Measurements from ENCODE around the gene FRYL.
"Not testable (repeated sequence)": the region's sequence is repeated elsewhere in the genome, so short reads cannot be mapped to it uniquely, and the experiment has no call there.

The FRYL gene

GRCh38 chr4:48483006-48483776 lies 296.9 kb downstream of the FRYL start, which contains the start of gene SLC10A4:
TSS of gene SLC10A4 (plus strand) at chr4:48483343. CDS start at chr4:48483562, 219 bp downstream.
- peak; percentile 47 for DNase-seq

- no peak for DNase-seq
These were observed 298.5 kb downstream of the FRYL start for GRCh38 chr4:48481581-48481980.

- no peak for DNase-seq
These were observed 301.8 kb downstream of the FRYL start for GRCh38 chr4:48478273-48478672.

- no peak for DNase-seq
These were observed 304.3 kb downstream of the FRYL start for GRCh38 chr4:48475770-48476169.

GRCh38 chr4:48472794-48473193 lies 307.3 kb downstream of the FRYL start:
- DNase-seq = peak; percentile 30

- no peak for DNase-seq
These were observed 309.5 kb downstream of the FRYL start for GRCh38 chr4:48470570-48470969.

- DNase-seq = no peak
These were observed 309.9 kb downstream of the FRYL start for GRCh38 chr4:48470137-48470536.

GRCh38 chr4:48467891-48468290 lies 312.2 kb downstream of the FRYL start:
- no peak for DNase-seq

- no peak for DNase-seq
These were observed 312.6 kb downstream of the FRYL start for GRCh38 chr4:48467442-48467841.

- no peak for DNase-seq
These were observed 317.7 kb downstream of the FRYL start for GRCh38 chr4:48462363-48462762.

- no peak for DNase-seq
These were observed 319.1 kb downstream of the FRYL start for GRCh38 chr4:48461000-48461399.

- DNase-seq = no peak
These were observed 325.5 kb downstream of the FRYL start for GRCh38 chr4:48454591-48454990.

- DNase-seq = not testable (repeated sequence)
These were observed 328.4 kb downstream of the FRYL start for GRCh38 chr4:48451656-48452055.

- no peak for DNase-seq
These were observed 329.3 kb downstream of the FRYL start for GRCh38 chr4:48450740-48451139.

GRCh38 chr4:48449151-48449550 lies 330.9 kb downstream of the FRYL start:
- no peak for DNase-seq
